Ectodermal cell (in vitro differentiated cells): ENCODE data around the gene MAN2A1.
"Not testable (repeated sequence)": the region's sequence is repeated elsewhere in the genome, so short reads cannot be mapped to it uniquely, and the experiment has no call there.

ENCODE experiments used
- H3K27ac ChIP-seq: 2 replicates; pipeline ENCODE4 v1.7.0; 2013; ENCODE audit warnings: mild to moderate bottlenecking, low read depth, low read length; ENCODE audit not compliant: insufficient read depth, poor library complexity, severe bottlenecking
- H3K27me3 ChIP-seq: 2 replicates; pipeline ENCODE4 v1.7.0; 2013; ENCODE audit warnings: mild to moderate bottlenecking, low read length; ENCODE audit not compliant: insufficient read depth, control insufficient read depth, poor library complexity, severe bottlenecking
- H3K36me3 ChIP-seq: one replicate; pipeline ENCODE4 v1.7.0; 2013; ENCODE audit warnings: low read length; ENCODE audit not compliant: control insufficient read depth, insufficient read depth
- H3K4me1 ChIP-seq: one replicate; pipeline ENCODE4 v1.7.0; 2013; ENCODE audit warnings: low read length; ENCODE audit not compliant: control insufficient read depth, insufficient read depth
- H3K4me3 ChIP-seq: 2 replicates; pipeline ENCODE4 v1.7.0; 2013; ENCODE audit warnings: low read depth, low read length, control low read depth; ENCODE audit not compliant: insufficient read depth
- H3K9me3 ChIP-seq: 2 replicates; pipeline ENCODE4 v1.7.0; 2013; ENCODE audit warnings: mild to moderate bottlenecking, low read length, moderate library complexity; ENCODE audit not compliant: control insufficient read depth
- WGBS, 2 experiments: methylation state at CpG; one replicate each; pipeline ENCODE4 v1.1.7; 2013; ENCODE audit warnings: missing lambda C conversion rate in 2 of 2; 5-methylcytosine and 5-hydroxymethylcytosine counted together

Gene MAN2A1

GRCh38 chr5:109748546-109748945 is 58.8 kb downstream of the MAN2A1 start:
- Histone ChIP-seq H3K27ac (no peak overlapping the region), H3K27me3 (no peaks in the 10 kb centered on the region), H3K36me3 (no peaks in the 10 kb centered on the region), H3K9me3 (no peaks in the 10 kb centered on the region), H3K4me1 (peaks cover 8% of the 10 kb centered on the region), H3K4me3 (no peak overlapping the region)

GRCh38 chr5:109750463-109750862 is 60.7 kb downstream of the MAN2A1 start:
- Histone ChIP-seq H3K9me3 (no peaks in the 10 kb centered on the region), H3K4me3 (no peak overlapping the region), H3K27ac (no peak overlapping the region), H3K27me3 (no peaks in the 10 kb centered on the region), H3K36me3 (no peaks in the 10 kb centered on the region), H3K4me1 (no peaks in the 10 kb centered on the region)

- H3K27me3 ChIP-seq = no peaks in the 10 kb centered on the region
- H3K9me3 ChIP-seq = no peaks in the 10 kb centered on the region
- no peak overlapping the region for H3K4me3 ChIP-seq
- no peaks in the 10 kb centered on the region for H3K4me1 ChIP-seq
- H3K36me3 ChIP-seq = peaks cover 7% of the 10 kb centered on the region
- no peak overlapping the region for H3K27ac ChIP-seq
- WGBS, 2 experiments = 78 to 81% methylated on average over 2 to 3 of the region's 3 CpGs
These were observed 63.6 kb downstream of the MAN2A1 start for GRCh38 chr5:109753279-109753678.

- H3K36me3 ChIP-seq = peaks cover 7% of the 10 kb centered on the region
These were observed 64.6 kb downstream of the MAN2A1 start for GRCh38 chr5:109754319-109754718.

GRCh38 chr5:109755761-109756160 is 66.0 kb downstream of the MAN2A1 start:
- H3K9me3 ChIP-seq = no peaks in the 10 kb centered on the region
- H3K4me1 ChIP-seq = no peaks in the 10 kb centered on the region
- H3K27ac ChIP-seq = no peak overlapping the region
- H3K27me3 ChIP-seq = no peaks in the 10 kb centered on the region
- 50% methylated on average over 2 of the region's 2 CpGs for WGBS, 2 experiments
- no peak overlapping the region for H3K4me3 ChIP-seq
- H3K36me3 ChIP-seq = peaks cover 7% of the 10 kb centered on the region

More at GRCh38 chr5:109754319-109754718, 64.6 kb downstream of the MAN2A1 start:
- no peaks in the 10 kb centered on the region for H3K9me3 ChIP-seq
- no peak overlapping the region for H3K4me3 ChIP-seq
- H3K4me1 ChIP-seq = no peaks in the 10 kb centered on the region
- H3K27ac ChIP-seq = no peak overlapping the region
- no peaks in the 10 kb centered on the region for H3K27me3 ChIP-seq

GRCh38 chr5:109756543-109757185 is 66.9 kb downstream of the MAN2A1 start:
- Histone ChIP-seq H3K27ac (no peak overlapping the region), H3K4me3 (no peak overlapping the region), H3K4me1 (no peaks in the 10 kb centered on the region), H3K27me3 (no peaks in the 10 kb centered on the region), H3K9me3 (no peaks in the 10 kb centered on the region), H3K36me3 (peaks cover 7% of the 10 kb centered on the region)
- WGBS, 2 experiments = 94 to 95% methylated on average over 6 of the region's 6 CpGs

GRCh38 chr5:109757490-109757889 is 67.8 kb downstream of the MAN2A1 start:
- H3K36me3 ChIP-seq = peaks cover 10% of the 10 kb centered on the region
- H3K4me1 ChIP-seq = no peaks in the 10 kb centered on the region
- no peaks in the 10 kb centered on the region for H3K9me3 ChIP-seq
- H3K27me3 ChIP-seq = no peaks in the 10 kb centered on the region
- H3K4me3 ChIP-seq = no peak overlapping the region
- no peak overlapping the region for H3K27ac ChIP-seq

- Histone ChIP-seq H3K27ac (no peak overlapping the region), H3K4me3 (no peak overlapping the region), H3K27me3 (no peaks in the 10 kb centered on the region), H3K4me1 (no peaks in the 10 kb centered on the region), H3K9me3 (no peaks in the 10 kb centered on the region), H3K36me3 (peaks cover 17% of the 10 kb centered on the region)
These were observed 69.6 kb downstream of the MAN2A1 start for GRCh38 chr5:109759306-109759705.

- H3K36me3 ChIP-seq = peaks cover 17% of the 10 kb centered on the region
- WGBS, 2 experiments = 97 to 100% methylated on average over 2 of the region's 4 CpGs
- H3K27ac ChIP-seq, H3K4me1 ChIP-seq, H3K27me3 ChIP-seq, H3K4me3 ChIP-seq, H3K9me3 ChIP-seq: not testable (repeated sequence)
These were observed 70.4 kb downstream of the MAN2A1 start for GRCh38 chr5:109760130-109760529.

GRCh38 chr5:109762821-109763220 is 73.1 kb downstream of the MAN2A1 start:
- no peak overlapping the region for H3K4me3 ChIP-seq
- no peaks in the 10 kb centered on the region for H3K27me3 ChIP-seq
- no peak overlapping the region for H3K27ac ChIP-seq
- WGBS, 2 experiments = 94 to 95% methylated on average over 1 of the region's 1 CpG
- H3K4me1 ChIP-seq = no peaks in the 10 kb centered on the region
- H3K9me3 ChIP-seq = no peaks in the 10 kb centered on the region
- peaks cover 11% of the 10 kb centered on the region for H3K36me3 ChIP-seq
